CD4-positive, alpha-beta T cell treated with Interferon alpha-2 for 1 hour (primary cell): Measurements from ENCODE around the gene IL17RC.
"Not testable (repeated sequence)": the region's sequence is repeated elsewhere in the genome, so short reads cannot be mapped to it uniquely, and the experiment has no call there.

Experiments
- DNase-seq, 2 donors: peaks; one replicate each; pipeline ENCODE4 v3.0.0-alpha.2; 2020 to 2022

Gene IL17RC

GRCh38 chr3:9896755-9897407 lies 20.0 kb upstream of the IL17RC start:
- not testable (repeated sequence) for DNase-seq

GRCh38 chr3:9897408-9898372 lies 19.2 kb upstream of the IL17RC start:
- no peak for DNase-seq

GRCh38 chr3:9898467-9899241 lies 18.2 kb upstream of the IL17RC start:
- DNase-seq, result no peak

GRCh38 chr3:9899289-9899791 lies 17.6 kb upstream of the IL17RC start:
- no peak for DNase-seq

GRCh38 chr3:9900965-9901415 lies 15.9 kb upstream of the IL17RC start:
- not testable (repeated sequence) for DNase-seq

- DNase-seq, result peak in 1 of 2 donors; percentile 45
These were observed 14.9 kb upstream of the IL17RC start for GRCh38 chr3:9901967-9902366.

- DNase-seq, result no peak
These were observed 14.3 kb upstream of the IL17RC start, which contains the start of gene IL17RE for GRCh38 chr3:9902372-9903237. TSS of gene IL17RE (plus strand) at chr3:9902848. CDS start at chr3:9902933, 85 bp downstream.

GRCh38 chr3:9903238-9903624 lies 13.7 kb upstream of the IL17RC start:
- no peak for DNase-seq

- DNase-seq, result no peak
These were observed 13.0 kb upstream of the IL17RC start for GRCh38 chr3:9903904-9904303.

GRCh38 chr3:9906480-9906879 lies 10.4 kb upstream of the IL17RC start:
- no peak for DNase-seq

- no peak for DNase-seq
These were observed 8.6 kb upstream of the IL17RC start for GRCh38 chr3:9908286-9908685.

GRCh38 chr3:9909221-9910013 lies 7.5 kb upstream of the IL17RC start:
- DNase-seq, result peak in 1 of 2 donors; percentile 24

GRCh38 chr3:9911863-9912262 lies 5.0 kb upstream of the IL17RC start:
- DNase-seq, result no peak

GRCh38 chr3:9912294-9912935 lies 4.5 kb upstream of the IL17RC start:
- DNase-seq, result peak in 1 of 2 donors; percentile 37

- DNase-seq, result no peak
These were observed 3.3 kb upstream of the IL17RC start for GRCh38 chr3:9913601-9914000.

- no peak for DNase-seq
These were observed 2.9 kb upstream of the IL17RC start for GRCh38 chr3:9914011-9914410.

- DNase-seq, result no peak
These were observed 2.2 kb upstream of the IL17RC start for GRCh38 chr3:9914559-9915253.

- DNase-seq, result peak in 1 of 2 donors; percentile 38
These were observed 1.4 kb upstream of the IL17RC start for GRCh38 chr3:9915254-9916141.

- DNase-seq, result no peak
These were observed 558 bp upstream of the IL17RC start for GRCh38 chr3:9916346-9916733.
